Activated CD8-positive, alpha-beta memory T cell treated with anti-CD3 and anti-CD28 coated beads, Interleukin-2, amount 50 U/mL, for 1 hour (primary cell): ENCODE data around the gene KRTAP10-4.
"Not testable (repeated sequence)": the region's sequence is repeated elsewhere in the genome, so short reads cannot be mapped to it uniquely, and the experiment has no call there.

ENCODE experiments used
- DNase-seq: peaks from one replicate; pipeline ENCODE4 v3.0.0-alpha.2; 2020; ENCODE audit errors: extremely low read depth

The KRTAP10-4 gene

GRCh38 chr21:44556879-44557278, 16.6 kb upstream of the KRTAP10-4 start:
- DNase-seq, result no peak

- DNase-seq, result no peak
These were observed 15.8 kb upstream of the KRTAP10-4 start for GRCh38 chr21:44557491-44558328.

- DNase-seq, result not testable (repeated sequence)
These were observed 15.2 kb upstream of the KRTAP10-4 start for GRCh38 chr21:44558329-44558675.

GRCh38 chr21:44558695-44559094, 14.8 kb upstream of the KRTAP10-4 start, which contains the start of gene KRTAP10-3:
Gene KRTAP10-3, minus strand, starts transcription at chr21:44558795. Its CDS starts 80 bp downstream, at chr21:44558715.
- DNase-seq, result no peak

GRCh38 chr21:44564099-44564498, 9.4 kb upstream of the KRTAP10-4 start:
- no peak for DNase-seq

- DNase-seq, result no peak
These were observed 8.5 kb upstream of the KRTAP10-4 start for GRCh38 chr21:44564886-44565598.

- DNase-seq, result no peak
These were observed 7.1 kb upstream of the KRTAP10-4 start for GRCh38 chr21:44566403-44566802.

- DNase-seq, result no peak
These were observed 5.9 kb upstream of the KRTAP10-4 start for GRCh38 chr21:44567481-44568171.

- no peak for DNase-seq
These were observed 5.3 kb upstream of the KRTAP10-4 start for GRCh38 chr21:44568261-44568660.

- DNase-seq, result no peak
These were observed 4.6 kb upstream of the KRTAP10-4 start for GRCh38 chr21:44568667-44569556.

- DNase-seq, result no peak
These were observed 3.5 kb upstream of the KRTAP10-4 start for GRCh38 chr21:44569861-44570517.

GRCh38 chr21:44571296-44571695, 2.2 kb upstream of the KRTAP10-4 start:
- DNase-seq, result no peak

GRCh38 chr21:44571844-44572782, 1.4 kb upstream of the KRTAP10-4 start:
- DNase-seq, result no peak

GRCh38 chr21:44572959-44573583, 458 bp upstream of the KRTAP10-4 start:
- DNase-seq, result no peak

- no peak for DNase-seq
These were observed 1.2 kb downstream of the KRTAP10-4 start for GRCh38 chr21:44574457-44575306.

- no peak for DNase-seq
These were observed 1.9 kb downstream of the KRTAP10-4 start for GRCh38 chr21:44575307-44576024.

GRCh38 chr21:44576025-44576420, 2.5 kb downstream of the KRTAP10-4 start:
- no peak for DNase-seq
